Mucosa of stomach (tissue), 1 donor: ENCODE data around the gene LAMB3.

ENCODE experiments used
- H3K27me3 ChIP-seq: one replicate; pipeline ENCODE4 v1.7.0; 2013; ENCODE audit warnings: mild to moderate bottlenecking, low read length; ENCODE audit not compliant: control insufficient read depth, insufficient read depth
- H3K36me3 ChIP-seq: one replicate; pipeline ENCODE4 v1.7.0; 2013; ENCODE audit warnings: low read length; ENCODE audit not compliant: control insufficient read depth, insufficient read depth
- H3K4me1 ChIP-seq: one replicate; pipeline ENCODE4 v1.7.0; 2013; ENCODE audit warnings: mild to moderate bottlenecking, low read length; ENCODE audit not compliant: control insufficient read depth, insufficient read depth
- H3K4me3 ChIP-seq: one replicate; pipeline ENCODE4 v1.7.0; 2013; ENCODE audit warnings: low read length
- H3K9ac ChIP-seq: one replicate; pipeline ENCODE4 v1.7.0; 2013; ENCODE audit warnings: mild to moderate bottlenecking, low read length, moderate library complexity
- H3K9me3 ChIP-seq: one replicate; pipeline ENCODE4 v1.7.0; 2013; ENCODE audit warnings: mild to moderate bottlenecking, low read length, moderate library complexity; ENCODE audit not compliant: control insufficient read depth
- donor health status: Pancreatic carcinoma.

The LAMB3 gene

GRCh38 chr1:209627027-209627731 lies 25.0 kb downstream of the LAMB3 start:
- no peaks in the 10 kb centered on the region for H3K4me1 ChIP-seq
- no peaks in the 10 kb centered on the region for H3K27me3 ChIP-seq
- H3K36me3 ChIP-seq: peaks cover 11% of the 10 kb centered on the region
- no peak overlapping the region for H3K9ac ChIP-seq
- no peaks in the 10 kb centered on the region for H3K9me3 ChIP-seq
- H3K4me3 ChIP-seq: no peak overlapping the region

GRCh38 chr1:209626346-209627026 lies 25.7 kb downstream of the LAMB3 start:
- no peak overlapping the region for H3K4me3 ChIP-seq
- H3K9me3 ChIP-seq: no peaks in the 10 kb centered on the region
- H3K36me3 ChIP-seq: peaks cover 11% of the 10 kb centered on the region
- H3K4me1 ChIP-seq: no peaks in the 10 kb centered on the region
- H3K27me3 ChIP-seq: no peaks in the 10 kb centered on the region
- no peak overlapping the region for H3K9ac ChIP-seq

GRCh38 chr1:209625791-209626285 lies 26.4 kb downstream of the LAMB3 start:
- Histone ChIP-seq H3K4me1 (peaks cover 1% of the 10 kb centered on the region), H3K27me3 (no peaks in the 10 kb centered on the region), H3K9me3 (no peaks in the 10 kb centered on the region), H3K36me3 (peaks cover 11% of the 10 kb centered on the region), H3K9ac (no peak overlapping the region), H3K4me3 (no peak overlapping the region)

GRCh38 chr1:209624558-209625549 lies 27.4 kb downstream of the LAMB3 start:
- Histone ChIP-seq H3K36me3 (peaks cover 11% of the 10 kb centered on the region), H3K27me3 (no peaks in the 10 kb centered on the region), H3K4me3 (no peak overlapping the region), H3K9ac (no peak overlapping the region), H3K4me1 (peaks cover 11% of the 10 kb centered on the region), H3K9me3 (no peaks in the 10 kb centered on the region)

- H3K9ac ChIP-seq: no peak overlapping the region
- H3K4me3 ChIP-seq: no peak overlapping the region
- peaks cover 14% of the 10 kb centered on the region for H3K36me3 ChIP-seq
- peaks cover 26% of the 10 kb centered on the region for H3K4me1 ChIP-seq
- no peaks in the 10 kb centered on the region for H3K9me3 ChIP-seq
- H3K27me3 ChIP-seq: no peaks in the 10 kb centered on the region
These were observed 29.1 kb downstream of the LAMB3 start for GRCh38 chr1:209622841-209623829.

GRCh38 chr1:209621741-209622655 lies 30.2 kb downstream of the LAMB3 start:
- Histone ChIP-seq H3K36me3 (peaks cover 10% of the 10 kb centered on the region), H3K27me3 (no peaks in the 10 kb centered on the region), H3K4me3 (no peak overlapping the region), H3K9ac (no peak overlapping the region), H3K4me1 (peaks cover 34% of the 10 kb centered on the region), H3K9me3 (no peaks in the 10 kb centered on the region)

GRCh38 chr1:209621286-209621685 lies 30.9 kb downstream of the LAMB3 start:
- Histone ChIP-seq H3K4me3 (no peak overlapping the region), H3K36me3 (peaks cover 6% of the 10 kb centered on the region), H3K27me3 (no peaks in the 10 kb centered on the region), H3K9ac (no peak overlapping the region), H3K9me3 (no peaks in the 10 kb centered on the region), H3K4me1 (peaks cover 34% of the 10 kb centered on the region)

- H3K4me1 ChIP-seq: peaks cover 34% of the 10 kb centered on the region
- H3K9me3 ChIP-seq: no peaks in the 10 kb centered on the region
- no peak overlapping the region for H3K4me3 ChIP-seq
- no peak overlapping the region for H3K9ac ChIP-seq
- peaks cover 6% of the 10 kb centered on the region for H3K36me3 ChIP-seq
- H3K27me3 ChIP-seq: no peaks in the 10 kb centered on the region
These were observed 31.7 kb downstream of the LAMB3 start for GRCh38 chr1:209620487-209620884.

- Histone ChIP-seq H3K27me3 (no peaks in the 10 kb centered on the region), H3K9ac (no peak overlapping the region), H3K4me1 (peaks cover 34% of the 10 kb centered on the region), H3K36me3 (peaks cover 8% of the 10 kb centered on the region), H3K9me3 (no peaks in the 10 kb centered on the region), H3K4me3 (no peak overlapping the region)
These were observed 32.3 kb downstream of the LAMB3 start for GRCh38 chr1:209619696-209620486.
